ENCODE results near the gene FIP1L1.

The FIP1L1 gene

GRCh38 chr4:53365486-53366300 lies 11.7 kb upstream of the FIP1L1 start, which contains the start of gene SCFD2:
Gene SCFD2 (minus strand): TSS chr4:53366061.
- DNase-seq (ENCODE audit: extremely low spot score) = peak; percentile 95
- TF ChIP-seq BHLHE40 (IDR thresholded peaks at IDR 0.05; ENCODE audit: borderline replicate concordance) (no peak), ARNT (IDR thresholded peaks at IDR 0.05) (no peak), HDGF (IDR thresholded peaks at IDR 0.05; ENCODE audit: borderline replicate concordance) (no peak), L3MBTL2 (conservative IDR thresholded peaks at IDR 0.05) (peak; percentile 88), TARDBP (IDR thresholded peaks at IDR 0.05) (no peak), SUZ12 (IDR thresholded peaks at IDR 0.05) (no peak), LEF1 (IDR thresholded peaks at IDR 0.05; ENCODE audit: borderline replicate concordance) (no peak), ELF4 (IDR thresholded peaks at IDR 0.05) (peak; percentile 41)
- ChIA-PET CTCF (interaction anchor here (0.7 kb wide), 1 partner anchor 868 kb away, joined by 3 read pairs; no protein-coding TSS in a partner anchor), POLR2A (interaction anchor here (1.0 to 1.9 kb wide), 5 partner anchors 9 to 171 kb away, joined by 3 to 14 read pairs (median 4); partner anchors contain the start of gene FIP1L1)

- no peak for DNase-seq (ENCODE audit: extremely low spot score)
- ChIA-PET POLR2A (interaction anchor here (1.0 to 1.9 kb wide), 5 partner anchors 9 to 171 kb away, joined by 3 to 14 read pairs (median 4); partner anchors contain the start of gene FIP1L1), CTCF (interaction anchor here (0.7 kb wide), 1 partner anchor 868 kb away, joined by 3 read pairs; no protein-coding TSS in a partner anchor)
- 0 out of 2 replicates have a peak, but pooled peaks have one; percentile 41 for TF ChIP-seq L3MBTL2 (conservative IDR thresholded peaks at IDR 0.05)
- TF ChIP-seq NFRKB (IDR thresholded peaks at IDR 0.05) = no peak
These were observed 11.1 kb upstream of the FIP1L1 start for GRCh38 chr4:53366301-53366716.

- CTCF ChIA-PET = no interaction called here
- DNase-seq (ENCODE audit: extremely low spot score) = no peak
- POLR2A ChIA-PET = interaction anchor here (1.9 kb wide), 1 partner anchor 10 kb away, joined by 6 read pairs; the partner anchor contains the start of gene FIP1L1
- TF ChIP-seq SP1 (IDR thresholded peaks at IDR 0.05) (no peak), BHLHE40 (IDR thresholded peaks at IDR 0.05; ENCODE audit: borderline replicate concordance) (no peak), ARNT (IDR thresholded peaks at IDR 0.05) (no peak), FOXM1 (IDR thresholded peaks at IDR 0.05; ENCODE audit: borderline replicate concordance) (no peak), ELF4 (IDR thresholded peaks at IDR 0.05) (no peak), FOXK2 (IDR thresholded peaks at IDR 0.05) (no peak), SUZ12 (IDR thresholded peaks at IDR 0.05) (no peak), TARDBP (IDR thresholded peaks at IDR 0.05) (no peak), CTBP1 (IDR thresholded peaks at IDR 0.05; ENCODE audit: borderline replicate concordance) (no peak), L3MBTL2 (conservative IDR thresholded peaks at IDR 0.05) (no peak), ZNF384 (IDR thresholded peaks at IDR 0.05) (no peak), NFRKB (IDR thresholded peaks at IDR 0.05) (no peak), FOXA1 (IDR thresholded peaks at IDR 0.05) (no peak), LEF1 (IDR thresholded peaks at IDR 0.05; ENCODE audit: borderline replicate concordance) (no peak), HDGF (IDR thresholded peaks at IDR 0.05; ENCODE audit: borderline replicate concordance) (no peak), PKNOX1 (IDR thresholded peaks at IDR 0.05) (no peak)
These were observed 9.7 kb upstream of the FIP1L1 start for GRCh38 chr4:53367721-53368120.

- DNase-seq (ENCODE audit: extremely low spot score) = no peak
- no peak for TF ChIP-seq ARNT (IDR thresholded peaks at IDR 0.05)
- TF ChIP-seq L3MBTL2 (conservative IDR thresholded peaks at IDR 0.05) = no peak
- TF ChIP-seq PKNOX1 (IDR thresholded peaks at IDR 0.05) = no peak
- no peak for TF ChIP-seq CTBP1 (IDR thresholded peaks at IDR 0.05; ENCODE audit: borderline replicate concordance)
- TF ChIP-seq FOXM1 (IDR thresholded peaks at IDR 0.05; ENCODE audit: borderline replicate concordance) = no peak
- ChIA-PET CTCF (no interaction called here), POLR2A (no interaction called here)
These were observed 6.4 kb upstream of the FIP1L1 start for GRCh38 chr4:53371049-53371448.

GRCh38 chr4:53371843-53372521 lies 5.5 kb upstream of the FIP1L1 start:
- POLR2A ChIA-PET = no interaction called here
- CTCF ChIA-PET = no interaction called here
- no peak for DNase-seq (ENCODE audit: extremely low spot score)
- no peak for TF ChIP-seq PKNOX1 (IDR thresholded peaks at IDR 0.05)
- no peak for TF ChIP-seq BHLHE40 (IDR thresholded peaks at IDR 0.05; ENCODE audit: borderline replicate concordance)
- no peak for TF ChIP-seq ZNF384 (IDR thresholded peaks at IDR 0.05)
- TF ChIP-seq ELF4 (IDR thresholded peaks at IDR 0.05) = no peak
- no peak for TF ChIP-seq FOXA1 (IDR thresholded peaks at IDR 0.05)
- TF ChIP-seq TARDBP (IDR thresholded peaks at IDR 0.05) = no peak
- no peak for TF ChIP-seq SUZ12 (IDR thresholded peaks at IDR 0.05)
- TF ChIP-seq ARNT (IDR thresholded peaks at IDR 0.05) = no peak
- no peak for TF ChIP-seq L3MBTL2 (conservative IDR thresholded peaks at IDR 0.05)
- no peak for TF ChIP-seq HDGF (IDR thresholded peaks at IDR 0.05; ENCODE audit: borderline replicate concordance)
- TF ChIP-seq NFRKB (IDR thresholded peaks at IDR 0.05) = no peak
- TF ChIP-seq FOXK2 (IDR thresholded peaks at IDR 0.05) = no peak
- TF ChIP-seq LEF1 (IDR thresholded peaks at IDR 0.05; ENCODE audit: borderline replicate concordance) = no peak
- TF ChIP-seq FOXM1 (IDR thresholded peaks at IDR 0.05; ENCODE audit: borderline replicate concordance) = no peak
- TF ChIP-seq SP1 (IDR thresholded peaks at IDR 0.05) = no peak
- no peak for TF ChIP-seq CTBP1 (IDR thresholded peaks at IDR 0.05; ENCODE audit: borderline replicate concordance)
